Trophoblast cell (in vitro differentiated cells and primary cell): ENCODE measurements around the gene UPF2.

Source experiments
- DNase-seq, 2 donors: peaks; one replicate each; pipeline ENCODE4 v3.0.0-alpha.2; 2016
- H2AFZ ChIP-seq: 2 replicates; pipeline ENCODE4 v1.6.1; 2013; ENCODE audit warnings: low read length, moderate library complexity, mild to moderate bottlenecking; ENCODE audit not compliant: insufficient read depth, poor library complexity
- H2AK5ac ChIP-seq: 2 replicates; pipeline ENCODE4 v1.6.1; 2013; ENCODE audit warnings: mild to moderate bottlenecking, low read length
- H2BK120ac ChIP-seq: 2 replicates; pipeline ENCODE4 v1.6.1; 2013; ENCODE audit warnings: low read length, mild to moderate bottlenecking, moderate library complexity; ENCODE audit not compliant: insufficient read depth, poor library complexity
- H2BK12ac ChIP-seq: 2 replicates; pipeline ENCODE4 v1.6.1; 2013; ENCODE audit warnings: mild to moderate bottlenecking, low read length, moderate library complexity
- H2BK5ac ChIP-seq: 2 replicates; pipeline ENCODE4 v1.6.1; 2013; ENCODE audit warnings: low read length, low read depth, moderate library complexity, mild to moderate bottlenecking; ENCODE audit not compliant: poor library complexity
- H3K14ac ChIP-seq: 2 replicates; pipeline ENCODE4 v1.6.1; 2013; ENCODE audit warnings: mild to moderate bottlenecking, low read length
- H3K18ac ChIP-seq: 2 replicates; pipeline ENCODE4 v1.6.1; 2013; ENCODE audit warnings: mild to moderate bottlenecking, low read length
- H3K23ac ChIP-seq: 2 replicates; pipeline ENCODE4 v1.6.1; 2013; ENCODE audit warnings: low read length
- H3K27ac ChIP-seq: 2 replicates; pipeline ENCODE4 v1.5.1; 2013; ENCODE audit warnings: low read depth, mild to moderate bottlenecking, inconsistent platforms, low read length, moderate library complexity
- H3K27me3 ChIP-seq: 2 replicates; pipeline ENCODE4 v1.6.1; 2013; ENCODE audit warnings: inconsistent platforms, mild to moderate bottlenecking, low read length, moderate library complexity; ENCODE audit not compliant: insufficient read depth
- H3K36me3 ChIP-seq, 2 experiments: 1 replicate in 1 of 2; 2 replicates in 1 of 2; pipeline ENCODE4 v1.6.1; 2013; ENCODE audit warnings: low read length in 2 of 2, mild to moderate bottlenecking in 2 of 2, moderate library complexity in 1 of 2; ENCODE audit not compliant: insufficient read depth in 2 of 2, control insufficient read depth in 1 of 2
- H3K4ac ChIP-seq: 2 replicates; pipeline ENCODE4 v1.6.1; 2013; ENCODE audit warnings: low read depth, mild to moderate bottlenecking, low read length, moderate library complexity
- H3K4me1 ChIP-seq, 2 experiments: 1 replicate in 1 of 2; 2 replicates in 1 of 2; pipeline ENCODE4 v1.6.1; 2013; ENCODE audit warnings: low read length in 2 of 2, mild to moderate bottlenecking in 2 of 2, moderate library complexity in 1 of 2; ENCODE audit not compliant: insufficient read depth in 2 of 2, control insufficient read depth in 1 of 2
- H3K4me2 ChIP-seq: 2 replicates; pipeline ENCODE4 v1.6.1; 2013; ENCODE audit warnings: inconsistent platforms, mild to moderate bottlenecking, low read length, moderate library complexity
- H3K4me3 ChIP-seq: 2 replicates; pipeline ENCODE4 v1.5.1; 2013; ENCODE audit warnings: mild to moderate bottlenecking, low read depth, low read length, inconsistent platforms
- H3K79me1 ChIP-seq: one replicate; pipeline ENCODE4 v1.6.1; 2013; ENCODE audit warnings: low read length
- H3K79me2 ChIP-seq: 2 replicates; pipeline ENCODE4 v1.6.1; 2013; ENCODE audit warnings: low read length, mild to moderate bottlenecking; ENCODE audit not compliant: control insufficient read depth, insufficient read depth, poor library complexity
- H3K9ac ChIP-seq: 2 replicates; pipeline ENCODE4 v1.6.1; 2013; ENCODE audit warnings: mild to moderate bottlenecking, low read length
- H3K9me3 ChIP-seq: 2 replicates; pipeline ENCODE4 v1.6.1; 2013; ENCODE audit warnings: low read depth, mild to moderate bottlenecking, control low read depth, inconsistent platforms, low read length; ENCODE audit not compliant: insufficient read depth
- H4K12ac ChIP-seq: 2 replicates; pipeline ENCODE4 v1.6.1; 2013; ENCODE audit warnings: low read depth, mild to moderate bottlenecking, low read length, moderate library complexity
- H4K8ac ChIP-seq: 2 replicates; pipeline ENCODE4 v1.6.1; 2013; ENCODE audit warnings: low read depth, mild to moderate bottlenecking, low read length, moderate library complexity
- H4K91ac ChIP-seq: one replicate; pipeline ENCODE4 v1.6.1; 2013; ENCODE audit warnings: low read depth, mild to moderate bottlenecking, low read length, moderate library complexity
- WGBS: extraction: QIAGEN DNeasy Blood & Tissue Kit; methylation state at CpG from one replicate; pipeline ENCODE4 v1.1.7; 2013; ENCODE audit warnings: missing lambda C conversion rate; ENCODE audit not compliant: insufficient read length, insufficient coverage; ENCODE audit errors: extremely low coverage; 5-methylcytosine and 5-hydroxymethylcytosine counted together

UPF2 gene

GRCh38 chr10:11946652-11947051 lies 96.0 kb downstream of the UPF2 start:
- H3K79me1 ChIP-seq, result no peaks in the 10 kb centered on the region
- H3K18ac ChIP-seq, result no peak overlapping the region
- H3K4me1 ChIP-seq, result no peaks in the 10 kb centered on the region
- H3K27me3 ChIP-seq, result no peaks in the 10 kb centered on the region
- H2AFZ ChIP-seq, result no peak overlapping the region
- DNase-seq, result no peak
- H3K27ac ChIP-seq, result no peak overlapping the region
- 100% methylated on average over 3 of the region's 8 CpGs for WGBS
- H3K23ac ChIP-seq, result no peak overlapping the region
- no peak overlapping the region for H4K12ac ChIP-seq
- H3K4me2 ChIP-seq, result no peak overlapping the region
- no peak overlapping the region for H2AK5ac ChIP-seq
- no peak overlapping the region for H3K9ac ChIP-seq
- no peak overlapping the region for H3K4ac ChIP-seq
- no peak overlapping the region for H2BK5ac ChIP-seq
- no peak overlapping the region for H3K14ac ChIP-seq
- H3K4me3 ChIP-seq, result no peak overlapping the region
- no peak overlapping the region for H4K8ac ChIP-seq
- H3K9me3 ChIP-seq, result no peaks in the 10 kb centered on the region
- no peak overlapping the region for H2BK120ac ChIP-seq
- no peaks in the 10 kb centered on the region for H3K79me2 ChIP-seq
- no peak overlapping the region for H2BK12ac ChIP-seq
- H4K91ac ChIP-seq, result no peak overlapping the region
- peaks cover 16% of the 10 kb centered on the region in 2 experiments for H3K36me3 ChIP-seq

GRCh38 chr10:11936389-11937152 lies 106.0 kb downstream of the UPF2 start:
- WGBS, result no CpG with 5 or more reads among the region's 8 CpGs
- Histone ChIP-seq H4K91ac (no peak overlapping the region), H4K12ac (no peak overlapping the region), H3K14ac (no peak overlapping the region), H3K4me3 (no peak overlapping the region), H3K18ac (no peak overlapping the region), H2BK120ac (no peak overlapping the region), H2AK5ac (no peak overlapping the region), H3K4me2 (no peak overlapping the region), H3K23ac (no peak overlapping the region), H3K4me1 (no peaks in the 10 kb centered on the region), H3K9ac (no peak overlapping the region), H4K8ac (no peak overlapping the region), H3K27ac (no peak overlapping the region), H3K79me2 (no peaks in the 10 kb centered on the region), H2BK5ac (no peak overlapping the region), H2BK12ac (no peak overlapping the region), H3K4ac (no peak overlapping the region), H3K79me1 (no peaks in the 10 kb centered on the region), H3K27me3 (no peaks in the 10 kb centered on the region), H3K36me3 (peaks cover 3 to 23% of the 10 kb centered on the region in 2 experiments), H3K9me3 (no peaks in the 10 kb centered on the region), H2AFZ (no peak overlapping the region)
- DNase-seq, result no peak

- no peak overlapping the region for H2BK120ac ChIP-seq
- no peak overlapping the region for H3K14ac ChIP-seq
- no peaks in the 10 kb centered on the region for H3K4me1 ChIP-seq
- WGBS, result no CpG with 5 or more reads among the region's 7 CpGs
- H2BK5ac ChIP-seq, result no peak overlapping the region
- H2AFZ ChIP-seq, result no peak overlapping the region
- no peaks in the 10 kb centered on the region for H3K79me2 ChIP-seq
- no peak overlapping the region for H3K27ac ChIP-seq
- no peak overlapping the region for H3K18ac ChIP-seq
- H3K4me2 ChIP-seq, result no peak overlapping the region
- H3K79me1 ChIP-seq, result no peaks in the 10 kb centered on the region
- no peak overlapping the region for H3K4ac ChIP-seq
- no peak overlapping the region for H2AK5ac ChIP-seq
- DNase-seq, result no peak
- H3K23ac ChIP-seq, result no peak overlapping the region
- H3K9me3 ChIP-seq, result no peaks in the 10 kb centered on the region
- no peak overlapping the region for H4K8ac ChIP-seq
- H4K91ac ChIP-seq, result no peak overlapping the region
- peaks cover 4 to 27% of the 10 kb centered on the region in 2 experiments for H3K36me3 ChIP-seq
- H4K12ac ChIP-seq, result no peak overlapping the region
- H2BK12ac ChIP-seq, result no peak overlapping the region
- no peaks in the 10 kb centered on the region for H3K27me3 ChIP-seq
- no peak overlapping the region for H3K9ac ChIP-seq
- no peak overlapping the region for H3K4me3 ChIP-seq
Measured at GRCh38 chr10:11934262-11934661, 108.3 kb downstream of the UPF2 start.

- no peak overlapping the region for H3K18ac ChIP-seq
- H3K4me3 ChIP-seq, result no peak overlapping the region
- no peak overlapping the region for H2BK12ac ChIP-seq
- H3K79me2 ChIP-seq, result no peaks in the 10 kb centered on the region
- WGBS, result no CpG with 5 or more reads among the region's 3 CpGs
- H4K91ac ChIP-seq, result no peak overlapping the region
- no peak overlapping the region for H3K27ac ChIP-seq
- no peak overlapping the region for H3K14ac ChIP-seq
- H4K8ac ChIP-seq, result no peak overlapping the region
- H3K4me1 ChIP-seq, result no peaks in the 10 kb centered on the region
- H3K4ac ChIP-seq, result no peak overlapping the region
- H2BK5ac ChIP-seq, result no peak overlapping the region
- no peaks in the 10 kb centered on the region for H3K79me1 ChIP-seq
- no peak overlapping the region for H3K9ac ChIP-seq
- no peak overlapping the region for H3K23ac ChIP-seq
- H3K4me2 ChIP-seq, result no peak overlapping the region
- DNase-seq, result no peak
- no peaks in the 10 kb centered on the region for H3K27me3 ChIP-seq
- H2AK5ac ChIP-seq, result no peak overlapping the region
- peaks cover 7 to 30% of the 10 kb centered on the region in 2 experiments for H3K36me3 ChIP-seq
- no peak overlapping the region for H2BK120ac ChIP-seq
- no peak overlapping the region for H4K12ac ChIP-seq
- no peak overlapping the region for H2AFZ ChIP-seq
- no peaks in the 10 kb centered on the region for H3K9me3 ChIP-seq
Measured at GRCh38 chr10:11933577-11934223, 108.9 kb downstream of the UPF2 start.
